ENCODE measurements around the gene RHBDD1. TPM values are rescaled to one million over a fixed set of nuclear protein-coding genes. Genes with fewer than 3 reads are reported as not detected.

RHBDD1 gene
- total RNA-seq, 3 donors from 2014 or later (not counting 1 experiment from before 2014, with no cell fraction given), result 33.7 to 49.7 (median 47.7) TPM

DNA sequence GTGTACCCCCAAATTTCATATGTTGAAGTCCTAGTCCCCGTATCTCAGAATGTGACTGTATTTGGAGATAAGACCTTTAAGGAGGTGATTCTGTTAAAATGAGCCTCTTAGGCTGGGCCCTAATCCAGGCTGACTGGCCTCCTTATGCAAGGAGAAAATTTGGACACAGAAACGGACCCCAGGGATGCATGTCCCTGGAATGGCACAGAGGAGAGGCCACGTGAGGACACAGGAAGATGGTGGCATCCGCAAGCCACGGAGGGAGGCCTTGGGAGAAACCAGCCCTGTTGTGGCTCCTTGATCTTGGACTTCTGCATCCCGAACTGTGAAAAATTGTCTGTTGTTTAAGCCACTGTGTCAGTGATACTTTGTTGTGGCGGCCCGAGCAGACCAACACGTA is 177.5 kb downstream of the RHBDD1 start:
- Histone ChIP-seq H3K36me3 (ENCODE audit: control insufficient read depth, insufficient read depth, low read length) (no peaks in the 10 kb centered on the region), H3K27ac (ENCODE audit: low read length) (no peak overlapping the region), H3K9me3 (ENCODE audit: control insufficient read depth, insufficient read depth, low read length) (no peaks in the 10 kb centered on the region), H3K4me1 (ENCODE audit: control insufficient read depth, insufficient read depth, low read length) (no peaks in the 10 kb centered on the region), H3K27me3 (ENCODE audit: control insufficient read depth, insufficient read depth, low read length) (no peaks in the 10 kb centered on the region), H3K4me3 (ENCODE audit: low read length) (no peak overlapping the region)
- ATAC-seq (no peak), DNase-seq (no peak)
- 90% methylated on average over 9 of the region's 9 CpGs for WGBS (ENCODE audit: insufficient coverage)
- TF ChIP-seq, protein P1, sequence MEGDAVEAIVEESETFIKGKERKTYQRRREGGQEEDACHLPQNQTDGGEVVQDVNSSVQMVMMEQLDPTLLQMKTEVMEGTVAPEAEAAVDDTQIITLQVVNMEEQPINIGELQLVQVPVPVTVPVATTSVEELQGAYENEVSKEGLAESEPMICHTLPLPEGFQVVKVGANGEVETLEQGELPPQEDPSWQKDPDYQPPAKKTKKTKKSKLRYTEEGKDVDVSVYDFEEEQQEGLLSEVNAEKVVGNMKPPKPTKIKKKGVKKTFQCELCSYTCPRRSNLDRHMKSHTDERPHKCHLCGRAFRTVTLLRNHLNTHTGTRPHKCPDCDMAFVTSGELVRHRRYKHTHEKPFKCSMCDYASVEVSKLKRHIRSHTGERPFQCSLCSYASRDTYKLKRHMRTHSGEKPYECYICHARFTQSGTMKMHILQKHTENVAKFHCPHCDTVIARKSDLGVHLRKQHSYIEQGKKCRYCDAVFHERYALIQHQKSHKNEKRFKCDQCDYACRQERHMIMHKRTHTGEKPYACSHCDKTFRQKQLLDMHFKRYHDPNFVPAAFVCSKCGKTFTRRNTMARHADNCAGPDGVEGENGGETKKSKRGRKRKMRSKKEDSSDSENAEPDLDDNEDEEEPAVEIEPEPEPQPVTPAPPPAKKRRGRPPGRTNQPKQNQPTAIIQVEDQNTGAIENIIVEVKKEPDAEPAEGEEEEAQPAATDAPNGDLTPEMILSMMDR (IDR thresholded peaks at IDR 0.05), result no peak
- H3K4me1 Mint-ChIP-seq, result peaks cover 0 to 5% of the 10 kb centered on the region in 2 donors
- no peaks in the 10 kb centered on the region for H3K36me3 Mint-ChIP-seq
- H3K4me3 Mint-ChIP-seq, result no peak overlapping the region
- intact Hi-C loops (cut with micrococcal nuclease), result no loop called here
- H3K9me3 Mint-ChIP-seq, result no peaks in the 10 kb centered on the region
- peaks cover 13 to 24% of the 10 kb centered on the region in 2 donors for H3K27me3 Mint-ChIP-seq (ENCODE audit: low read depth in 2 of 2)
- no peak overlapping the region for H3K27ac Mint-ChIP-seq

DNA sequence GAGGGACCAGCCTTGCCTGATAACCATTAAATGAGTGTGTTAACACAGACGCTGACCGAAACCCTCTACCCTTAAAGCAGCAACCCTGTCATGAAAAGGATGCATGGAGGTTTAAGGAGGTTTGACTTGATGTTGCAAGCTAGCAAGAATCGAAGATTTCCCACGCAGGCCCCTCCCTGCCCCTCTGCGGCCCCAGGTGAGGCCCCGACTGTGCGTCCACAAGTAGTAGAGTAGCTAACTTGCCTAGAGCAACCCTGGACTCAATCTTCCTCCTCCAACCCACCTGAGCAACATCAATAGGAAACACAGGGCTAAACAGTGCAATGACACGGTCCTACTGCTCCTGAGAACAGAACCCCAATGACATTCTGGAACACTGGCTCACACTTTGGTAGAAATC is 178.0 kb downstream of the RHBDD1 start:
- intact Hi-C loops (cut with micrococcal nuclease), result no loop called here
- peaks cover 16 to 26% of the 10 kb centered on the region in 2 donors for H3K27me3 Mint-ChIP-seq (ENCODE audit: low read depth in 2 of 2)

DNA sequence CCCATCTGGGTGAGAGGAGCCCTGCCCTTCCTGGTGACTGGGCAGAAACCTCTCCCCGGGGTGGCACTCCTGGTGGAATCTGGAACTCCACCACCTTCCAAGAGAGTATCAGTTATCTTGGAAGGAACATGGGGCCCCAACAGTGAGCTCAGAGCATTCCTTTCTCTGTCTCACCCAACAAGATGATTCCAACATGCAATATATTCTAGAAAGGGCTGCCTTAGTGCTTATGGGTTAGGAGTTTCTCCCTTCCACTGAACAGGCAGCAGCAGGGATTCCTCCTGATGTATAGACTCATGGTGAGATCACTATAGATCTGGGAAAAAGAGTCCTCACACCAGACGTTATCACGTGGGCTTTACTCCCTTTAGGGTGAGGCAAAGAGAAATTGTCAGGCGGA is 181.0 kb downstream of the RHBDD1 start:
- Histone ChIP-seq H3K27me3 (ENCODE audit: control insufficient read depth, insufficient read depth, low read length) (no peaks in the 10 kb centered on the region), H3K4me1 (ENCODE audit: control insufficient read depth, insufficient read depth, low read length) (no peaks in the 10 kb centered on the region), H3K27ac (ENCODE audit: low read length) (no peak overlapping the region), H3K4me3 (ENCODE audit: low read length) (no peak overlapping the region), H3K9me3 (ENCODE audit: control insufficient read depth, insufficient read depth, low read length) (no peaks in the 10 kb centered on the region), H3K36me3 (ENCODE audit: control insufficient read depth, insufficient read depth, low read length) (no peaks in the 10 kb centered on the region)
- Mint-ChIP-seq H3K4me1 (peaks cover 0 to 5% of the 10 kb centered on the region in 2 donors), H3K27ac (no peak overlapping the region), H3K9me3 (no peaks in the 10 kb centered on the region), H3K4me3 (no peak overlapping the region), H3K36me3 (no peaks in the 10 kb centered on the region), H3K27me3 (ENCODE audit: low read depth in 2 of 2) (peaks cover 27 to 43% of the 10 kb centered on the region in 2 donors)
- ATAC-seq (no peak), DNase-seq (no peak)
- TF ChIP-seq, protein P1 (IDR thresholded peaks at IDR 0.05), result no peak
- 91% methylated on average over 4 of the region's 4 CpGs for WGBS (ENCODE audit: insufficient coverage)
- intact Hi-C loops (cut with micrococcal nuclease), result no loop called here

More for the DNA sequence above, 178.0 kb downstream of the RHBDD1 start:
- no peak overlapping the region for H3K27ac ChIP-seq (ENCODE audit: low read length)
- no peaks in the 10 kb centered on the region for H3K9me3 ChIP-seq (ENCODE audit: control insufficient read depth, insufficient read depth, low read length)
- no peak overlapping the region for H3K4me3 ChIP-seq (ENCODE audit: low read length)
- TF ChIP-seq, protein P1 (IDR thresholded peaks at IDR 0.05), result no peak
- Mint-ChIP-seq H3K4me1 (peaks cover 0 to 5% of the 10 kb centered on the region in 2 donors), H3K4me3 (no peak overlapping the region), H3K36me3 (no peaks in the 10 kb centered on the region), H3K27ac (no peak overlapping the region), H3K9me3 (no peaks in the 10 kb centered on the region)
- WGBS (ENCODE audit: insufficient coverage), result 91% methylated on average over 6 of the region's 8 CpGs
- ATAC-seq (no peak), DNase-seq (no peak)
- H3K4me1 ChIP-seq (ENCODE audit: control insufficient read depth, insufficient read depth, low read length), result no peaks in the 10 kb centered on the region
- no peaks in the 10 kb centered on the region for H3K36me3 ChIP-seq (ENCODE audit: control insufficient read depth, insufficient read depth, low read length)
- H3K27me3 ChIP-seq (ENCODE audit: control insufficient read depth, insufficient read depth, low read length), result no peaks in the 10 kb centered on the region

DNA sequence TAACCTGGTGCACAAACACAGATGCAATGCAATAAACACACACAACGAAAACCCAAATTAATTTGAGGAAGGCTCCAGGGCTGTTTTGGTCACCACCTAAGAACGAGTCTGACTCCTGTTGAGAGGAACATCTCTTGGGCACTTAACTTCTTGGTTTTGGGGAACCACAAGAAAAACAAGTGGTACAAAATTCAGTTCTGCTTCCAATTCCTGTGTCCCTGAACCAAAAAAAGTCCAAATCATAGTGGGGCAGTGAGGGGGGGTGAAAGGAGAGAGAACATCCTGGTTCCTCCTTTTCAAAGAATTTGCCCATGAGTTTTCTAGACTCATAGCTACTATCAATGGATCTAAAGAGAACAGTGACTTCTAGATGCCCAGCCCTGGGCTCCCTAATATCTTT is 184.6 kb downstream of the RHBDD1 start:
- Histone ChIP-seq H3K4me3 (ENCODE audit: low read length) (no peak overlapping the region), H3K4me1 (ENCODE audit: control insufficient read depth, insufficient read depth, low read length) (no peaks in the 10 kb centered on the region), H3K36me3 (ENCODE audit: control insufficient read depth, insufficient read depth, low read length) (no peaks in the 10 kb centered on the region), H3K27me3 (ENCODE audit: control insufficient read depth, insufficient read depth, low read length) (no peaks in the 10 kb centered on the region), H3K27ac (ENCODE audit: low read length) (no peak overlapping the region), H3K9me3 (ENCODE audit: control insufficient read depth, insufficient read depth, low read length) (no peaks in the 10 kb centered on the region)
- H3K9me3 Mint-ChIP-seq, result no peaks in the 10 kb centered on the region
- DNase-seq, result no peak
- TF ChIP-seq, protein P1 (IDR thresholded peaks at IDR 0.05), result no peak
- intact Hi-C loops (cut with micrococcal nuclease), result no loop called here
- no peak for ATAC-seq
- H3K27ac Mint-ChIP-seq, result no peak overlapping the region
- peaks cover 0 to 5% of the 10 kb centered on the region in 2 donors for H3K4me1 Mint-ChIP-seq
- peaks cover 24 to 40% of the 10 kb centered on the region in 2 donors for H3K27me3 Mint-ChIP-seq (ENCODE audit: low read depth in 2 of 2)
- H3K36me3 Mint-ChIP-seq, result no peaks in the 10 kb centered on the region
- 56% methylated on average over 2 of the region's 2 CpGs for WGBS (ENCODE audit: insufficient coverage)
- H3K4me3 Mint-ChIP-seq, result no peak overlapping the region

All from natural killer cell (primary cell).